Activated naive CD4-positive, alpha-beta T cell treated with anti-CD3 and anti-CD28 coated beads, Interleukin-2, amount 50 U/mL, for 16 hours (primary cell): ENCODE measurements around the gene SERPINE3.

Experiments
- DNase-seq: peaks from one replicate; pipeline ENCODE4 v3.0.0-alpha.2; 2020

Gene SERPINE3

GRCh38 chr13:51364404-51365008, 25.0 kb downstream of the SERPINE3 start:
- DNase-seq = no peak

GRCh38 chr13:51370116-51370515, 30.6 kb downstream of the SERPINE3 start:
- no peak for DNase-seq

- DNase-seq = no peak
Measured at GRCh38 chr13:51370811-51371210, 31.3 kb downstream of the SERPINE3 start.

GRCh38 chr13:51371768-51372399, 32.4 kb downstream of the SERPINE3 start:
- no peak for DNase-seq

DNA sequence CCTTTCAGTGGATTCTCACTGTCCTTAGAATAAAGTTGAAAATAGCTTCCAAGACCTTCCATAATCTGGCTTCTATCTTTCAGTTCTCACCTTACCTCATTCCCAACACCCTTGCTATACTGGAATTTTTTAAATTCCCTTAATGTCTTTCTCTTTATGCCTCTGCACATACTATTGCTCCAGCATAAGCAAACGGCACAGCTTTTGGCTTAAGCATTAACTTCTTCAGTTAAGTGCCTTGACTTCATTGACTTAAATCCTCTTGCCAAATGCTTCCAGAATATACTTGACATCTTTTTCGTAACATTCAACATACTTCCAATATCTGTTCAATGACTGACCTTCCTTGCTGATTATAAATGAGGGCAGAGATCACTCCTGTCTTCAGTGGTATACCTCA, 34.0 kb downstream of the SERPINE3 start:
- DNase-seq = no peak

- DNase-seq = no peak
Measured at GRCh38 chr13:51380269-51380668, 40.8 kb downstream of the SERPINE3 start.

- DNase-seq = no peak
Measured at GRCh38 chr13:51385114-51385513, 45.6 kb downstream of the SERPINE3 start.

- DNase-seq = no peak
Measured at GRCh38 chr13:51394724-51395123, 55.2 kb downstream of the SERPINE3 start.

- no peak for DNase-seq
Measured at GRCh38 chr13:51396352-51396751, 56.9 kb downstream of the SERPINE3 start.

GRCh38 chr13:51397262-51397941, 57.9 kb downstream of the SERPINE3 start:
- no peak for DNase-seq

- no peak for DNase-seq
Measured at GRCh38 chr13:51405176-51405575, 65.7 kb downstream of the SERPINE3 start.

DNA sequence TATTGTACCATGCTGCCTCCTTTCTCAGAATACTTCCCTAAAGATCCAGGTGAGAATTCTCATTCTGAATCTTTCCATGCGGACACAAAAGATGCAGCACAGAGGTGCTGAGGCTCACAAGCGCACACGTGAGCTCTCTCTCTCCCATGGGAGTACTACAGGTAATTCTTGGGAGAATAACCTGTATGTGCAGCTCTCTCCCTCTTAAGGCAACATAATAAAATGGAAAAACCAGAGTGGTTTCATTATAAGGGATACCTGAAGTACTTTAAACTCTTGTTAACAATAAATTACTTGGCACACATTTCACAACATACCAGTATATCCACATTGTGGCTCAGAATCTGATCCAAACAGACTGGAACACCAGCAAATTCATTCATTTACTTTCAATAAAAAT, 72.9 kb downstream of the SERPINE3 start:
- DNase-seq = no peak
